OCI-LY1 (cell line): ENCODE data around the gene CILP.

Experiments used
- H2AFZ ChIP-seq: fragments of 200-600 bp; sonication (generic), shearing (Covaris generic); 2 replicates; pipeline ENCODE4 v1.6.0; 2014; ENCODE audit warnings: antibody characterized with exemption, mild to moderate bottlenecking, low read length
- H3F3A ChIP-seq: fragments of 200-600 bp; sonication (generic), shearing (Covaris generic); 2 replicates; pipeline ENCODE4 v1.6.0; 2014; ENCODE audit warnings: mild to moderate bottlenecking, antibody characterized with exemption, low read length, moderate library complexity; ENCODE audit not compliant: insufficient read depth
- H3K27ac ChIP-seq: fragments of 200-600 bp; sonication (generic); 2 replicates; pipeline ENCODE4 v1.5.1; 2014; ENCODE audit warnings: low read length, mixed run types, mild to moderate bottlenecking, low read depth; ENCODE audit not compliant: poor library complexity, severe bottlenecking
- H3K27me3 ChIP-seq: fragments of 200-600 bp; sonication (generic); 2 replicates; pipeline ENCODE4 v1.6.0; 2014; ENCODE audit warnings: antibody characterized with exemption, mild to moderate bottlenecking, low read length, moderate library complexity; ENCODE audit not compliant: insufficient read depth
- H3K36me3 ChIP-seq: fragments of 200-600 bp; sonication (generic); 2 replicates; pipeline ENCODE4 v1.6.1; 2014; ENCODE audit warnings: mild to moderate bottlenecking, antibody characterized with exemption, low read length, moderate library complexity, mixed read lengths; ENCODE audit not compliant: insufficient read depth
- H3K4me1 ChIP-seq: fragments of 200-600 bp; sonication (generic); 2 replicates; pipeline ENCODE4 v1.5.1; 2014; ENCODE audit warnings: mild to moderate bottlenecking, low read length, moderate library complexity; ENCODE audit not compliant: insufficient read depth, severe bottlenecking
- H3K4me2 ChIP-seq: fragments of 200-600 bp; sonication (generic), shearing (Covaris generic); 2 replicates; pipeline ENCODE4 v1.6.1; 2014; ENCODE audit warnings: low read length
- H3K4me3 ChIP-seq: fragments of 200-600 bp; sonication (generic); 2 replicates; pipeline ENCODE4 v1.5.1; 2014; ENCODE audit warnings: low read length, low read depth, mild to moderate bottlenecking, mixed read lengths; ENCODE audit not compliant: poor library complexity, severe bottlenecking
- H3K79me2 ChIP-seq: fragments of 200-600 bp; shearing (Covaris generic); 2 replicates; pipeline ENCODE4 v1.6.1; 2016; ENCODE audit warnings: mixed run types, low read length, mixed read lengths; ENCODE audit not compliant: insufficient read depth
- H3K9ac ChIP-seq: fragments of 200-600 bp; sonication (generic), shearing (Covaris generic); 2 replicates; pipeline ENCODE4 v1.6.1; 2014; ENCODE audit warnings: mild to moderate bottlenecking, low read length, mixed read lengths
- H3K9me2 ChIP-seq: fragments of 200-600 bp; sonication (generic), shearing (Covaris generic); 2 replicates; pipeline ENCODE4 v1.6.1; 2014; ENCODE audit warnings: low read depth, mild to moderate bottlenecking, low read length, mixed read lengths
- H3K9me3 ChIP-seq: fragments of 200-600 bp; shearing (Covaris generic); 2 replicates; pipeline ENCODE4 v1.6.1; 2014; ENCODE audit warnings: low read length, mixed read lengths
- H4K20me1 ChIP-seq: fragments of 200-600 bp; sonication (generic), shearing (Covaris generic); 2 replicates; pipeline ENCODE4 v1.6.0; 2016; ENCODE audit warnings: mild to moderate bottlenecking, low read length; ENCODE audit not compliant: insufficient read depth
- EZH2 ChIP-seq: fragments of 200-600 bp; sonication (generic), shearing (Covaris generic); IDR thresholded peaks from 2 replicates; pipeline ENCODE4 v1.8.0; 2017; ENCODE audit warnings: borderline replicate concordance, mixed run types, mild to moderate bottlenecking, antibody characterized with exemption, low read length, moderate library complexity, mixed read lengths
- TF ChIP-seq, protein P1 (sequence below): fragments of 200-600 bp; sonication (generic), shearing (Covaris generic); IDR thresholded peaks from 2 replicates; pipeline ENCODE4 v1.5.1; 2017; ENCODE audit warnings: mild to moderate bottlenecking, antibody characterized with exemption, low read length, moderate library complexity, mixed read lengths

Gene CILP

DNA sequence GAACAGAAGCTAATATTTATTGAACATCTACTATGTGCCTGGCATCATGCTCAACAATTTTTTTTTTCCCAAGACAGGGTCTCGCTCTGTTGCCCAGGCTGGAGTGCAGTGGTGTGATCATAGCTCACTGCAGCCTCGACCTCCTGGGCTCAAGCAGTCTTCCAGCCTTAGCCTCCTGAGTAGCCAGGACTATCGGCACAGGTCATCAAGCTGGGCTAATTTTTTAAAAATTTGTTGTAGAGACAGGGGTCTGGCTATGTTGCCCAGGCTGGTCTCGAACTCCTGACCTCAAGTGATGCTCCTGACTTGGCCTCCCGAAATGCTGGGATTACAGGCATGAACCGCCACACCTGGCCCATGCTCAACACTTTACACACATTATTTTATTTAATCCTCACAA, 35.7 kb upstream of the CILP start:
- Histone ChIP-seq H4K20me1 (no peaks in the 10 kb centered on the region), H3K27ac (no peak overlapping the region), H3K4me2 (no peak overlapping the region), H3F3A (no peaks in the 10 kb centered on the region), H3K4me1 (no peaks in the 10 kb centered on the region), H3K9me2 (no peaks in the 10 kb centered on the region), H3K79me2 (no peaks in the 10 kb centered on the region), H3K9ac (no peak overlapping the region), H3K36me3 (no peaks in the 10 kb centered on the region), H2AFZ (no peak overlapping the region), H3K27me3 (no peaks in the 10 kb centered on the region), H3K9me3 (no peaks in the 10 kb centered on the region), H3K4me3 (no peak overlapping the region)
- TF ChIP-seq, protein P1, sequence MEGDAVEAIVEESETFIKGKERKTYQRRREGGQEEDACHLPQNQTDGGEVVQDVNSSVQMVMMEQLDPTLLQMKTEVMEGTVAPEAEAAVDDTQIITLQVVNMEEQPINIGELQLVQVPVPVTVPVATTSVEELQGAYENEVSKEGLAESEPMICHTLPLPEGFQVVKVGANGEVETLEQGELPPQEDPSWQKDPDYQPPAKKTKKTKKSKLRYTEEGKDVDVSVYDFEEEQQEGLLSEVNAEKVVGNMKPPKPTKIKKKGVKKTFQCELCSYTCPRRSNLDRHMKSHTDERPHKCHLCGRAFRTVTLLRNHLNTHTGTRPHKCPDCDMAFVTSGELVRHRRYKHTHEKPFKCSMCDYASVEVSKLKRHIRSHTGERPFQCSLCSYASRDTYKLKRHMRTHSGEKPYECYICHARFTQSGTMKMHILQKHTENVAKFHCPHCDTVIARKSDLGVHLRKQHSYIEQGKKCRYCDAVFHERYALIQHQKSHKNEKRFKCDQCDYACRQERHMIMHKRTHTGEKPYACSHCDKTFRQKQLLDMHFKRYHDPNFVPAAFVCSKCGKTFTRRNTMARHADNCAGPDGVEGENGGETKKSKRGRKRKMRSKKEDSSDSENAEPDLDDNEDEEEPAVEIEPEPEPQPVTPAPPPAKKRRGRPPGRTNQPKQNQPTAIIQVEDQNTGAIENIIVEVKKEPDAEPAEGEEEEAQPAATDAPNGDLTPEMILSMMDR: no peak
- no peak for TF ChIP-seq EZH2

DNA sequence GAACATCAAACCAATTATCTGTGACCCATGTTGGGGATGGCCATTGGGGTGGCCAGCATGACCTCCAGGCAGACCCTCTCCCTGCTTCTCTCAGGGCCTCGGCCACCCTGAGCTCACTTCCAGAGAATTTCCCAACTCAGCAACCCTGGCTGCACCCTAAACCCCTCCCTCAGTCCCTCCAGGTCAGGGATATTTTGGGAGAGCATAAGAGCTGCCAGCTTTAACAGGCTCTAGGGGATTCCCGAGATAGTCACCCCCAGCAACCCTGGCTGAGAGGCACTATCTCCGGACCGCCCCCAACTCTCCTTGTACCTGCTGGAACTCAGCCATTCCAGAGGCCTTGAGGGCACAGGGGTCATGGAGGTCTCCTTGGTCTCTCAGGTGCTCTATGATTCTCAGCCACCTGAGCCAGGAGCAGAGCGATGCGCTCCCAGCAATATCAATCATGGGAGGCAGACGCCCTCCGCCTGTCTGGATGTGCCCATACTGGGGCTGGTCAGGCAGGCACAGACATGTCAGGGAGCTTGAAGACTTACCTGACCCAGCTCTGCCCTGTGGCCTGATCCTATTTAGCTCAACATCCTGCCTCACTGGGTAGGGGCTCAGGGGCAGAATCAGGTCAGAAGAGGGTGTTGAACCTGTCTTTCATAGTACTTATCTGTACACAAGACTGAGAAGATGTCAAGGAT, 34.9 kb upstream of the CILP start:
- no peaks in the 10 kb centered on the region for H3K36me3 ChIP-seq
- no peaks in the 10 kb centered on the region for H3K4me1 ChIP-seq
- H3K9me2 ChIP-seq: no peaks in the 10 kb centered on the region
- H3K79me2 ChIP-seq: no peaks in the 10 kb centered on the region
- no peak overlapping the region for H3K4me3 ChIP-seq
- no peaks in the 10 kb centered on the region for H3F3A ChIP-seq
- no peaks in the 10 kb centered on the region for H3K9me3 ChIP-seq
- H3K27me3 ChIP-seq: no peaks in the 10 kb centered on the region
- no peak overlapping the region for H3K27ac ChIP-seq
- H3K4me2 ChIP-seq: no peak overlapping the region
- no peaks in the 10 kb centered on the region for H4K20me1 ChIP-seq
- no peak overlapping the region for H3K9ac ChIP-seq
- TF ChIP-seq, protein P1: no peak
- TF ChIP-seq EZH2: no peak
- no peak overlapping the region for H2AFZ ChIP-seq

DNA sequence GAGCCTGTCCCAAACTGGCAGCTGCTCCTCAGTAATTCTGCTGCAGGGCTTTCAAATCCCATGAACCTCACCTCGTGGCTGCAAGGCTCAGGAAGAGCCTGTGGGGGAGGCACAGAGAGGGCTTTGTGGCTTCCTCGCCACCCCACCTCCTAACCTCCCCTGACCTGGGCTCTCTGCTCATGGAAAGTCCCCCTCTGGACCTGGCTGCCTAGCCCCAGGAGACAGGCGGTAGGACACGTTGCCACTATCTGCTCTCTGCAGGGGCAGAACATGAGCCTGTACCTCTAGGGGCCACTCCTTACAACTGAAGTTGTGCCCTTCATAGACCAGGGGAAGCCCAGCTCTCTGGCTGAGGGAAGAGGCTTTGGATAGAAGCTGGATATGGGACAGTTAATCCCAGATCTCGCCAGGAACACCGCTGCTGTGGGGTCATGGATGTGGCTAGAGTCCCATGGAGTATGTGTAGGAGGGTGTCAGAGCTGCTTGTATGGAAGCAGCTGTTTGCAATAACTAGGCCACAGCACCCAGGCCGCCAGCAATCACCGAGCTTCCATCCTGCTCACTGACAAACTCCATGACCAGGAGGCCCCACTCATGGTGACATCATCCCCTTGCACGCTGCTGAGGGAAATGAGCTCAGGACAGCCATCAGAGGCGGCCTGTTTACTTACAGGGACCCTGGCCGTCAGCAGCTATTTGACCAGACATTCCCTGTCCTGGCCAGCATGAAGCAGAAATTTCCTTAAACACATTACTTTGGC, 34.0 kb upstream of the CILP start:
- no peaks in the 10 kb centered on the region for H4K20me1 ChIP-seq
- peaks cover 3% of the 10 kb centered on the region for H3K4me1 ChIP-seq
- no peaks in the 10 kb centered on the region for H3K9me2 ChIP-seq
- no peak overlapping the region for H3K27ac ChIP-seq
- no peak for TF ChIP-seq EZH2
- TF ChIP-seq, protein P1: no peak
- H3K9ac ChIP-seq: no peak overlapping the region
- no peaks in the 10 kb centered on the region for H3F3A ChIP-seq
- H2AFZ ChIP-seq: no peak overlapping the region
- H3K4me2 ChIP-seq: no peak overlapping the region
- no peaks in the 10 kb centered on the region for H3K9me3 ChIP-seq
- H3K4me3 ChIP-seq: no peak overlapping the region
- H3K27me3 ChIP-seq: no peaks in the 10 kb centered on the region
- no peaks in the 10 kb centered on the region for H3K79me2 ChIP-seq
- no peaks in the 10 kb centered on the region for H3K36me3 ChIP-seq
